ENCODE measurements around the gene TRIM44.
"Not testable (repeated sequence)": the region's sequence is repeated elsewhere in the genome, so short reads cannot be mapped to it uniquely, and the experiment has no call there.

The TRIM44 gene

DNA sequence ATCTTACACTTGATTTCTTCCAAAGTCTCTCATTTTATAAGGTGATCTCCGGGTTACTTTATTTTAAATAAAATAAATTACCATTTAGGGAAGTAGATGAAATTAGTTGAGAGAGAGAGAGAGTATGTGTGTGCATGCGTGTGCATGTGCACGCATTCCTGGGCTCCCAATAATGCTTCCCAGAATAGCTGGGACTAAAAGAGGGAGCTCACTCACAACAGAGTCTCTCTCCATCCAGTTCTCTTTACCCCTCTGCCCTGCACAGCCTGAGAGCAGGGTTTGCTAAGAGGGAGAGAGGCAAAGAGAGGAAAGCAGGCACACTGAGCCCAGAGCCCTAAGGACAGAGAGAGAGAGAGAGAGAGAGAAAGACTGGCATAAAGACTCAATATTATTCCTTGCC is 11.3 kb upstream of the TRIM44 start:
- H3K9me3 ChIP-seq (ENCODE audit: insufficient read depth, low read depth, low read length), result no peaks in the 10 kb centered on the region
- H3K4me1 ChIP-seq (ENCODE audit: insufficient read depth, low read length, poor library complexity, severe bottlenecking), result no peaks in the 10 kb centered on the region
- H3K36me3 ChIP-seq (ENCODE audit: insufficient read depth, low read length), result no peaks in the 10 kb centered on the region
- H4K20me1 ChIP-seq (ENCODE audit: insufficient read depth, low read length, poor library complexity, severe bottlenecking), result no peaks in the 10 kb centered on the region
- H3K79me2 ChIP-seq (ENCODE audit: insufficient read depth, low read length), result no peaks in the 10 kb centered on the region
- H3K4me2 ChIP-seq (ENCODE audit: low read depth, low read length, poor library complexity, severe bottlenecking), result no peak overlapping the region
- no peak overlapping the region for H2AFZ ChIP-seq (ENCODE audit: low read length)
- peaks cover 5% of the 10 kb centered on the region for H3K27me3 ChIP-seq (ENCODE audit: insufficient read depth, low read length, poor library complexity, severe bottlenecking)
- TF ChIP-seq, protein P1, sequence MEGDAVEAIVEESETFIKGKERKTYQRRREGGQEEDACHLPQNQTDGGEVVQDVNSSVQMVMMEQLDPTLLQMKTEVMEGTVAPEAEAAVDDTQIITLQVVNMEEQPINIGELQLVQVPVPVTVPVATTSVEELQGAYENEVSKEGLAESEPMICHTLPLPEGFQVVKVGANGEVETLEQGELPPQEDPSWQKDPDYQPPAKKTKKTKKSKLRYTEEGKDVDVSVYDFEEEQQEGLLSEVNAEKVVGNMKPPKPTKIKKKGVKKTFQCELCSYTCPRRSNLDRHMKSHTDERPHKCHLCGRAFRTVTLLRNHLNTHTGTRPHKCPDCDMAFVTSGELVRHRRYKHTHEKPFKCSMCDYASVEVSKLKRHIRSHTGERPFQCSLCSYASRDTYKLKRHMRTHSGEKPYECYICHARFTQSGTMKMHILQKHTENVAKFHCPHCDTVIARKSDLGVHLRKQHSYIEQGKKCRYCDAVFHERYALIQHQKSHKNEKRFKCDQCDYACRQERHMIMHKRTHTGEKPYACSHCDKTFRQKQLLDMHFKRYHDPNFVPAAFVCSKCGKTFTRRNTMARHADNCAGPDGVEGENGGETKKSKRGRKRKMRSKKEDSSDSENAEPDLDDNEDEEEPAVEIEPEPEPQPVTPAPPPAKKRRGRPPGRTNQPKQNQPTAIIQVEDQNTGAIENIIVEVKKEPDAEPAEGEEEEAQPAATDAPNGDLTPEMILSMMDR (conservative IDR thresholded peaks at IDR 0.05; ENCODE audit: low read length), result no peak
- TF ChIP-seq EZH2phosphoT487 (IDR thresholded peaks at IDR 0.05; ENCODE audit: borderline replicate concordance), result no peak
- H3F3A ChIP-seq (ENCODE audit: low read depth), result no peaks in the 10 kb centered on the region
- H3K9me2 ChIP-seq (replicated peaks; ENCODE audit: low read depth, low read length), result no peaks in the 10 kb centered on the region
- no peak overlapping the region for H3K4me3 ChIP-seq (ENCODE audit: low read length, poor library complexity, severe bottlenecking)
- no peak overlapping the region for H3K9ac ChIP-seq (ENCODE audit: low read depth, low read length, poor library complexity, severe bottlenecking)

- not testable (repeated sequence) for H3K9me3 ChIP-seq (ENCODE audit: insufficient read depth, low read depth, low read length); H3K79me2 ChIP-seq (ENCODE audit: insufficient read depth, low read length); H3K4me1 ChIP-seq (ENCODE audit: insufficient read depth, low read length, poor library complexity, severe bottlenecking); H3K27me3 ChIP-seq (ENCODE audit: insufficient read depth, low read length, poor library complexity, severe bottlenecking); H3F3A ChIP-seq (ENCODE audit: low read depth); H3K9me2 ChIP-seq (replicated peaks; ENCODE audit: low read depth, low read length); H3K4me3 ChIP-seq (ENCODE audit: low read length, poor library complexity, severe bottlenecking); H2AFZ ChIP-seq (ENCODE audit: low read length); H3K36me3 ChIP-seq (ENCODE audit: insufficient read depth, low read length); H3K9ac ChIP-seq (ENCODE audit: low read depth, low read length, poor library complexity, severe bottlenecking); H4K20me1 ChIP-seq (ENCODE audit: insufficient read depth, low read length, poor library complexity, severe bottlenecking); H3K4me2 ChIP-seq (ENCODE audit: low read depth, low read length, poor library complexity, severe bottlenecking)
Observed at GRCh38 chr11:35652786-35653185, 9.8 kb upstream of the TRIM44 start.

DNA sequence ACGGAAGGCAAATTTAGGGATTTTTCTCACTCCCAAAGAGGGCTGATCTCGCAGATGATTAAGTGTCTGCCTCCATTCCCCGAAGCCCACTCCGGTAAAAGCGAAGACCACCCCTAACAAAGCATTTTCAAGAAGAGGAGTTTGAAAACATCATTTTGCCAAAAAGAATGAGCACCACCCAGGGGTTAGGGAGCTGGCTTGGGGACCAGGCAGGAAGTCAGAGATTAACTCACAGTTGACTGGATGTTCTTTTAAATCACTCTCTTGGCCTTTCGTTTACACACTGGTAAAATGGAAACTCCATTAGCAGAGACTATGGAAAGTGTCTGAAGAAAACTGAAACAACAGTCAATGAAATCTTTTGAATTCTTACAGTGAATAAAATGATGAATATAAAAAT is 7.9 kb upstream of the TRIM44 start:
- no peak overlapping the region for H3K9ac ChIP-seq (ENCODE audit: low read depth, low read length, poor library complexity, severe bottlenecking)
- no peaks in the 10 kb centered on the region for H3K79me2 ChIP-seq (ENCODE audit: insufficient read depth, low read length)
- H3K4me1 ChIP-seq (ENCODE audit: insufficient read depth, low read length, poor library complexity, severe bottlenecking), result no peaks in the 10 kb centered on the region
- peaks cover 24% of the 10 kb centered on the region for H3K27me3 ChIP-seq (ENCODE audit: insufficient read depth, low read length, poor library complexity, severe bottlenecking)
- no peak overlapping the region for H3K4me3 ChIP-seq (ENCODE audit: low read length, poor library complexity, severe bottlenecking)
- H3K36me3 ChIP-seq (ENCODE audit: insufficient read depth, low read length), result no peaks in the 10 kb centered on the region
- no peaks in the 10 kb centered on the region for H3F3A ChIP-seq (ENCODE audit: low read depth)
- H2AFZ ChIP-seq (ENCODE audit: low read length), result no peak overlapping the region
- H3K4me2 ChIP-seq (ENCODE audit: low read depth, low read length, poor library complexity, severe bottlenecking), result no peak overlapping the region
- H3K9me2 ChIP-seq (replicated peaks; ENCODE audit: low read depth, low read length), result no peaks in the 10 kb centered on the region
- TF ChIP-seq, protein P1 (conservative IDR thresholded peaks at IDR 0.05; ENCODE audit: low read length), result no peak
- no peak for TF ChIP-seq EZH2phosphoT487 (IDR thresholded peaks at IDR 0.05; ENCODE audit: borderline replicate concordance)
- H3K9me3 ChIP-seq (ENCODE audit: insufficient read depth, low read depth, low read length), result no peaks in the 10 kb centered on the region
- no peaks in the 10 kb centered on the region for H4K20me1 ChIP-seq (ENCODE audit: insufficient read depth, low read length, poor library complexity, severe bottlenecking)

GRCh38 chr11:35655254-35655653 is 7.3 kb upstream of the TRIM44 start:
- TF ChIP-seq, protein P1 (conservative IDR thresholded peaks at IDR 0.05; ENCODE audit: low read length), result no peak
- TF ChIP-seq EZH2phosphoT487 (IDR thresholded peaks at IDR 0.05; ENCODE audit: borderline replicate concordance), result no peak
- no peak overlapping the region for H3K9ac ChIP-seq (ENCODE audit: low read depth, low read length, poor library complexity, severe bottlenecking)
- no peak overlapping the region for H3K4me2 ChIP-seq (ENCODE audit: low read depth, low read length, poor library complexity, severe bottlenecking)

More at GRCh38 chr11:35655254-35655653, 7.3 kb upstream of the TRIM44 start:
- no peaks in the 10 kb centered on the region for H3K9me3 ChIP-seq (ENCODE audit: insufficient read depth, low read depth, low read length)
- H3K27me3 ChIP-seq (ENCODE audit: insufficient read depth, low read length, poor library complexity, severe bottlenecking), result peaks cover 29% of the 10 kb centered on the region
- H4K20me1 ChIP-seq (ENCODE audit: insufficient read depth, low read length, poor library complexity, severe bottlenecking), result no peaks in the 10 kb centered on the region
- no peak overlapping the region for H3K4me3 ChIP-seq (ENCODE audit: low read length, poor library complexity, severe bottlenecking)
- H3K36me3 ChIP-seq (ENCODE audit: insufficient read depth, low read length), result no peaks in the 10 kb centered on the region
- H2AFZ ChIP-seq (ENCODE audit: low read length), result no peak overlapping the region
- no peaks in the 10 kb centered on the region for H3K79me2 ChIP-seq (ENCODE audit: insufficient read depth, low read length)
- H3F3A ChIP-seq (ENCODE audit: low read depth), result no peaks in the 10 kb centered on the region
- no peaks in the 10 kb centered on the region for H3K9me2 ChIP-seq (replicated peaks; ENCODE audit: low read depth, low read length)
- H3K4me1 ChIP-seq (ENCODE audit: insufficient read depth, low read length, poor library complexity, severe bottlenecking), result no peaks in the 10 kb centered on the region

All from Loucy (cell line).